GM18526 (cell line): ENCODE data around the gene STAU1.

Experiments
- POLR2A ChIP-seq: IDR thresholded peaks from 3 replicates; pipeline ENCODE4 v1.6.1; 2011; ENCODE audit not compliant: insufficient read length; ENCODE audit errors: extremely low read depth

Gene STAU1

GRCh38 chr20:49151436-49151835 lies 36.7 kb downstream of the STAU1 start:
- TF ChIP-seq POLR2A = no peak

GRCh38 chr20:49149281-49150045 lies 38.7 kb downstream of the STAU1 start:
- TF ChIP-seq POLR2A = no peak

- no peak for TF ChIP-seq POLR2A
Observed at GRCh38 chr20:49148601-49149000, 39.5 kb downstream of the STAU1 start.

GRCh38 chr20:49147296-49147695 lies 40.8 kb downstream of the STAU1 start:
- TF ChIP-seq POLR2A = no peak

- TF ChIP-seq POLR2A = no peak
Observed at GRCh38 chr20:49146442-49147225, 41.5 kb downstream of the STAU1 start.

- TF ChIP-seq POLR2A = no peak
Observed at GRCh38 chr20:49140834-49141233, 47.3 kb downstream of the STAU1 start.

- TF ChIP-seq POLR2A = no peak
Observed at GRCh38 chr20:49140411-49140810, 47.7 kb downstream of the STAU1 start.

GRCh38 chr20:49138431-49138830 lies 49.7 kb downstream of the STAU1 start:
- TF ChIP-seq POLR2A = no peak

GRCh38 chr20:49136817-49137571 lies 51.1 kb downstream of the STAU1 start:
- TF ChIP-seq POLR2A = no peak

GRCh38 chr20:49133571-49133970 lies 54.6 kb downstream of the STAU1 start:
- TF ChIP-seq POLR2A = no peak

GRCh38 chr20:49132995-49133478 lies 55.1 kb downstream of the STAU1 start:
- no peak for TF ChIP-seq POLR2A

GRCh38 chr20:49123982-49124381 lies 64.2 kb downstream of the STAU1 start:
- no peak for TF ChIP-seq POLR2A

- no peak for TF ChIP-seq POLR2A
Observed at GRCh38 chr20:49122920-49123319, 65.2 kb downstream of the STAU1 start.

- TF ChIP-seq POLR2A = no peak
Observed at GRCh38 chr20:49119988-49120387, 68.1 kb downstream of the STAU1 start.

- no peak for TF ChIP-seq POLR2A
Observed at GRCh38 chr20:49118307-49118706, 69.8 kb downstream of the STAU1 start.
